Hepatocyte (in vitro differentiated cells): ENCODE measurements around the gene MAP3K5.

Experiments
- CTCF ChIP-seq: fragments of 200-600 bp; sonication (generic); IDR thresholded peaks from 2 replicates; pipeline ENCODE4 v1.5.1; 2016; ENCODE audit warnings: antibody characterized with exemption, mild to moderate bottlenecking; ENCODE audit not compliant: poor library complexity
- EZH2 ChIP-seq: fragments of 200-600 bp; sonication (generic); IDR thresholded peaks from 2 replicates; pipeline ENCODE4 v1.6.1; 2016; ENCODE audit warnings: antibody characterized with exemption, mild to moderate bottlenecking, borderline replicate concordance
- EZH2phosphoT487 ChIP-seq: fragments of 200-600 bp; sonication (generic); IDR thresholded peaks from one replicate; pipeline ENCODE4 v1.6.1; 2018; ENCODE audit warnings: antibody characterized with exemption, mild to moderate bottlenecking, low read depth, moderate library complexity; ENCODE audit not compliant: unreplicated experiment, severe bottlenecking

- no peak for TF ChIP-seq EZH2
- no peak for TF ChIP-seq CTCF
- no peak for TF ChIP-seq EZH2phosphoT487
Measured at GRCh38 chr6:136779682-136780081, 12.6 kb downstream of the MAP3K5 start.
